ENCODE data around the gene CLDN11. TPM values are rescaled to one million over a fixed set of nuclear protein-coding genes. Genes with fewer than 3 reads are reported as not detected.

CLDN11 gene
- total and polyA plus RNA-seq, 10 of the 15 experiments (the other 5 are each of a cell fraction or from before 2014, with no cell fraction given): 0.15 TPM; not detected in 9

DNA sequence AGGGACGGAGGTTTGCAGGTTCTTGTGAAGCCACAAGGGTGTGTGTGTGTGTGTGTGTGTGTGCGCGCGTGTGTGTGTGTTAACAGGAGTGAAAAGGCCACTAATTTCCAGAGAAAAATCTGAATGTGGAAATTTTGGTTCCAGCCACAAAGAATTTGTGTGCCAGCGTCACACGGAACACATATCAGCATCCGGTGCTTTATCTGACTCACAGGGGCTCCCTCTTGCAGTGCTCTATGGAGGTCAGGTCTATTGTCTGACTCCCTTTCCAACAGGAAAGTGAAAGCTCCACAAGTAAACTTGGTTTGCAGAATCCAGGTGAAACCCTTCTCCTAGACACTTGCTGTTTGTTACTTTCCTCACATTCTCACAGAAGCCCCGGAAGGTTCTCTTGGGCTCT, 6.2 kb downstream of the CLDN11 start (continued):
- TF ChIP-seq NFYB (IDR thresholded peaks at IDR 0.05; ENCODE audit: insufficient read depth, low read depth, low read length): no peak
- no peak for TF ChIP-seq HSF1 (IDR thresholded peaks at IDR 0.05; ENCODE audit: low read depth, low read length)
- no peak for TF ChIP-seq PAX5 (IDR thresholded peaks at IDR 0.05; ENCODE audit: borderline replicate concordance, low read depth, low read length)
- TF ChIP-seq FOXM1 (IDR thresholded peaks at IDR 0.05; ENCODE audit: low read depth, low read length): no peak

DNA sequence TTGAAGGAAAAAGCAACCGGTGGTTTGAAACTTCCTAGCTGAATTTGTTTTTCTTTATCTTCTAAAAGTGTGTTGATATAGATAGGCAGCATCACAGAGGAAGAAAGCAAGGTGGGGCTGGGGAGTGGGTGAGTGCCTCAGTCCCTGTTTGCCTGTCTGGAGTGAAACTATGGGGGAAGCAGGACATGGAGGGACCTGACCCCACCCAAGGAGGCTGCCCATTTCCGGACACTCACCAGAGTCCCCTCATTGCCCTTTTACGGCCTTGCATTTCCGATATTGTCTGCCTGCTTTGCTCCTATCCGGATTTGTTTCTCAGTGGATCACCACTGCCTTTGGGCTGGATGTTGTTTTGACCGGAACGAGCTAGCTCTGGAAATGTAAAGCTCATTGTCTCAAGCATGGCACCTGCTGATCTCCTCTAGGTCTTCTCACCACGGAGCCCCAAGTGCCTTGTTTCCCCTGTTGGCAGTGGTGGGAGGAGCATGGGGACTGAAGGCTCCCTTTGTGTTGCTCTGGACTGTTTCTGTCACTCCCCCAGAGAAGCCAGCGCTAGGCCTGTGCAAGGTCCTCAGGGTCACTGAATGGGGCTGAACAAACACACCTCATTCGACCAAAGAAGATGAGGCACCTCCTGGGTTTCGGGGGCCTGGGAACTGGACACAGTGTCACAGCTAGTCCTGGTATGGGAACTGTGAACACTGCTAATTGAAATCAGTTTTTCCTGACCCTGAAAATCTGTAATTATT, 7.0 kb downstream of the CLDN11 start:
- H3K9ac ChIP-seq (ENCODE audit: control insufficient read depth, insufficient read depth, low read length): no peak overlapping the region
- H2AFZ ChIP-seq (ENCODE audit: control insufficient read depth, low read depth, low read length): no peak overlapping the region
- TF ChIP-seq FOXM1 (IDR thresholded peaks at IDR 0.05; ENCODE audit: low read depth, low read length) (no peak), TCF3 (IDR thresholded peaks at IDR 0.05; ENCODE audit: borderline replicate concordance, insufficient read depth, low read depth, low read length) (no peak), FOS (IDR thresholded peaks at IDR 0.05; ENCODE audit: borderline replicate concordance, extremely low read depth, insufficient read length) (no peak), SMARCA5 (IDR thresholded peaks at IDR 0.05) (no peak), ATF2 (IDR thresholded peaks at IDR 0.05; ENCODE audit: low read length) (no peak), GABPA (IDR thresholded peaks at IDR 0.05; ENCODE audit: low read depth) (no peak), FOXK2 (IDR thresholded peaks at IDR 0.05) (no peak), SIN3A (IDR thresholded peaks at IDR 0.05; ENCODE audit: low read depth, low read length) (no peak), STAT1 (conservative IDR thresholded peaks at IDR 0.05) (no peak), KAT2A (conservative IDR thresholded peaks at IDR 0.05; ENCODE audit: control insufficient read depth, low read depth, low read length) (no peak), HDAC6 (IDR thresholded peaks at IDR 0.05; ENCODE audit: unreplicated experiment) (no peak)
- TF ChIP-seq, protein P1, sequence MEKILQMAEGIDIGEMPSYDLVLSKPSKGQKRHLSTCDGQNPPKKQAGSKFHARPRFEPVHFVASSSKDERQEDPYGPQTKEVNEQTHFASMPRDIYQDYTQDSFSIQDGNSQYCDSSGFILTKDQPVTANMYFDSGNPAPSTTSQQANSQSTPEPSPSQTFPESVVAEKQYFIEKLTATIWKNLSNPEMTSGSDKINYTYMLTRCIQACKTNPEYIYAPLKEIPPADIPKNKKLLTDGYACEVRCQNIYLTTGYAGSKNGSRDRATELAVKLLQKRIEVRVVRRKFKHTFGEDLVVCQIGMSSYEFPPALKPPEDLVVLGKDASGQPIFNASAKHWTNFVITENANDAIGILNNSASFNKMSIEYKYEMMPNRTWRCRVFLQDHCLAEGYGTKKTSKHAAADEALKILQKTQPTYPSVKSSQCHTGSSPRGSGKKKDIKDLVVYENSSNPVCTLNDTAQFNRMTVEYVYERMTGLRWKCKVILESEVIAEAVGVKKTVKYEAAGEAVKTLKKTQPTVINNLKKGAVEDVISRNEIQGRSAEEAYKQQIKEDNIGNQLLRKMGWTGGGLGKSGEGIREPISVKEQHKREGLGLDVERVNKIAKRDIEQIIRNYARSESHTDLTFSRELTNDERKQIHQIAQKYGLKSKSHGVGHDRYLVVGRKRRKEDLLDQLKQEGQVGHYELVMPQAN (conservative IDR thresholded peaks at IDR 0.05): no peak
- TF ChIP-seq, protein P2, sequence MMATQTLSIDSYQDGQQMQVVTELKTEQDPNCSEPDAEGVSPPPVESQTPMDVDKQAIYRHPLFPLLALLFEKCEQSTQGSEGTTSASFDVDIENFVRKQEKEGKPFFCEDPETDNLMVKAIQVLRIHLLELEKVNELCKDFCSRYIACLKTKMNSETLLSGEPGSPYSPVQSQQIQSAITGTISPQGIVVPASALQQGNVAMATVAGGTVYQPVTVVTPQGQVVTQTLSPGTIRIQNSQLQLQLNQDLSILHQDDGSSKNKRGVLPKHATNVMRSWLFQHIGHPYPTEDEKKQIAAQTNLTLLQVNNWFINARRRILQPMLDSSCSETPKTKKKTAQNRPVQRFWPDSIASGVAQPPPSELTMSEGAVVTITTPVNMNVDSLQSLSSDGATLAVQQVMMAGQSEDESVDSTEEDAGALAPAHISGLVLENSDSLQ (IDR thresholded peaks at IDR 0.05): no peak

More for the DNA sequence above, 7.0 kb downstream of the CLDN11 start:
- FAIRE-seq (no peak), DNase-seq (ENCODE audit: low read depth, low spot score) (no peak), ATAC-seq (0 out of 3 replicates have a peak, but pooled peaks have one; percentile 20)
- H3K4me3 ChIP-seq: no peak overlapping the region
- in situ Hi-C loops (cut with MboI): no loop called here
- no peak overlapping the region for H3K4me2 ChIP-seq (ENCODE audit: control insufficient read depth, insufficient read depth)
- no peaks in the 10 kb centered on the region; the same call in 1 of the 2 replicates for H4K20me1 ChIP-seq (ENCODE audit: control insufficient read depth, insufficient read depth)
- intact Hi-C loops (cut with micrococcal nuclease; ENCODE audit: unreplicated experiment): loop anchor here (5.0 kb wide), 1 partner anchor 207 kb away; no protein-coding TSS in a partner anchor
- no peaks in the 10 kb centered on the region for H3K79me2 ChIP-seq (ENCODE audit: control insufficient read depth, insufficient read depth, low read length)
- H3K27ac ChIP-seq (ENCODE audit: control insufficient read depth, insufficient read depth): no peak overlapping the region
- WGBS (ENCODE audit: insufficient coverage, insufficient replicate concordance, low lambda C conversion rate, missing lambda C conversion rate): 61% methylated on average over 11 of the region's 11 CpGs
- no TSS peak for BruUV-seq (replicated peaks)
- SMC1A ChIA-PET (ENCODE audit: uncharacterized antibody, unreplicated experiment): interaction anchor here (0.8 to 1.3 kb wide), 3 partner anchors 10 to 49 kb away, joined by 3 read pairs; no protein-coding TSS in a partner anchor
- H3K27me3 ChIP-seq (replicated peaks in 1 of 2; ENCODE audit: control insufficient read depth in 2 of 2, insufficient read depth in 2 of 2, low read length in 1 of 2): no peaks in the 10 kb centered on the region; a peak in 1 of 4 replicates
- CTCF ChIA-PET: interaction anchor here (2.0 kb wide), 1 partner anchor 12 kb away, joined by 8 read pairs; no protein-coding TSS in a partner anchor
- H3K36me3 ChIP-seq (ENCODE audit: control insufficient read depth in 2 of 2, insufficient read depth in 2 of 2, low read length in 1 of 2): no peaks in the 10 kb centered on the region
- peaks cover 16% of the 10 kb centered on the region for H3K4me1 ChIP-seq (ENCODE audit: control insufficient read depth, insufficient read depth, low read length)
- POLR2A ChIA-PET: no interaction called here
- RAD21 ChIA-PET (ENCODE audit: unreplicated experiment): no interaction called here
- no peaks in the 10 kb centered on the region for H3K9me3 ChIP-seq (replicated peaks; ENCODE audit: control insufficient read depth, insufficient read depth, low read length)
